GM19467 (cell line): ENCODE data around the gene TMPRSS9.

Experiments
- ATAC-seq: cut with Tn5 transposase; IDR thresholded peaks from one replicate; pipeline ENCODE4 v1.9.1; 2021; ENCODE audit warnings: mild to moderate bottlenecking, moderate library complexity; ENCODE audit not compliant: unreplicated experiment

Gene TMPRSS9

GRCh38 chr19:2432131-2432848, 72.2 kb downstream of the TMPRSS9 start:
- no peak for ATAC-seq

- no peak for ATAC-seq
Measured at GRCh38 chr19:2433854-2434253, 73.8 kb downstream of the TMPRSS9 start.

GRCh38 chr19:2434267-2434666, 74.2 kb downstream of the TMPRSS9 start:
- no peak for ATAC-seq

GRCh38 chr19:2434721-2435265, 74.7 kb downstream of the TMPRSS9 start:
- ATAC-seq: no peak

GRCh38 chr19:2436384-2436783, 76.3 kb downstream of the TMPRSS9 start:
- ATAC-seq: no peak

DNA sequence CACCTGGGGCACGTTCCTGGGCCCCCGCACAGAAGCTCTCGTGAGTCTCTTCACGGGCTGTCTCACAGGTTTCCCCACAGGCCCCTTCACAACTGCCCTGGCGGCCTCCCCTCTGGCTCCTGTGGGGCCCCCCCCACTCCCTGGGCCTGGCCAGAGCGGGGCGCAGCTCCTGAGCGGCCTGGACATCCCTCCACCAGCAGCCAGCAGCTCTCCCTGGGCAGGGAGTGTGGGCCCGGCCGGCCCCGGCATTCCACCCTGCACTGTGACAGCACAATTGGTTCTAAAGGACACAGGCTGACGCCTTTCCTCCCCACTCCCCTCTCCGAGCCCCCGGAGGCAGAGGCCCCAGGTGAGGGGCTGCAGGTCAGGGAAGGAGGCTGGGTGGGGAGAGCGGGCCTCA, 76.9 kb downstream of the TMPRSS9 start:
- ATAC-seq: no peak

GRCh38 chr19:2438178-2438577, 78.1 kb downstream of the TMPRSS9 start:
- no peak for ATAC-seq

- no peak for ATAC-seq
Measured at GRCh38 chr19:2440515-2440914, 80.5 kb downstream of the TMPRSS9 start.

- ATAC-seq: no peak
Measured at GRCh38 chr19:2441096-2441752, 81.2 kb downstream of the TMPRSS9 start.

GRCh38 chr19:2443116-2443784, 83.2 kb downstream of the TMPRSS9 start:
- no peak for ATAC-seq

DNA sequence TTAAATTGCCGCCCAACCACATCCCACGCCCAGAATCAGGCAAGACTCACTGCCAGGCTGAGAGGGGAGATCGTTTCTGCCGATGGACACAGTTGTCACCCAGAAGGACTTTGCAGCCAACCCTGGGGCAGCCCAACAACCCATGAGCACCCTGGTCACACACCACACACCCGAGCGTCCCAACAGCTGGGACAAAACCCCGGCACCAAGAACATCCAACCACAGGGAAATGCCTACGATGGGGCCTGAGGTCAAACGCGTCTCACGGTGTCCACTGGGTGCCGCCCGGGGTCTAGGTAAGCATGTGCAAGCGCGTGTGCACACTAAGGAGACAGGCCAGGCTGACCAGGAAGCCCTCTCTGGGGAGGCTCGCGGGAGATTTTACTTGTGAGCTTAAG, 83.7 kb downstream of the TMPRSS9 start:
- ATAC-seq: no peak

- no peak for ATAC-seq
Measured at GRCh38 chr19:2444251-2445002, 84.4 kb downstream of the TMPRSS9 start.

GRCh38 chr19:2446381-2446780, 86.3 kb downstream of the TMPRSS9 start:
- ATAC-seq: no peak

GRCh38 chr19:2449019-2449418, 89.0 kb downstream of the TMPRSS9 start:
- no peak for ATAC-seq

GRCh38 chr19:2451138-2451537, 91.1 kb downstream of the TMPRSS9 start:
- no peak for ATAC-seq

- no peak for ATAC-seq
Measured at GRCh38 chr19:2451741-2452140, 91.7 kb downstream of the TMPRSS9 start.

DNA sequence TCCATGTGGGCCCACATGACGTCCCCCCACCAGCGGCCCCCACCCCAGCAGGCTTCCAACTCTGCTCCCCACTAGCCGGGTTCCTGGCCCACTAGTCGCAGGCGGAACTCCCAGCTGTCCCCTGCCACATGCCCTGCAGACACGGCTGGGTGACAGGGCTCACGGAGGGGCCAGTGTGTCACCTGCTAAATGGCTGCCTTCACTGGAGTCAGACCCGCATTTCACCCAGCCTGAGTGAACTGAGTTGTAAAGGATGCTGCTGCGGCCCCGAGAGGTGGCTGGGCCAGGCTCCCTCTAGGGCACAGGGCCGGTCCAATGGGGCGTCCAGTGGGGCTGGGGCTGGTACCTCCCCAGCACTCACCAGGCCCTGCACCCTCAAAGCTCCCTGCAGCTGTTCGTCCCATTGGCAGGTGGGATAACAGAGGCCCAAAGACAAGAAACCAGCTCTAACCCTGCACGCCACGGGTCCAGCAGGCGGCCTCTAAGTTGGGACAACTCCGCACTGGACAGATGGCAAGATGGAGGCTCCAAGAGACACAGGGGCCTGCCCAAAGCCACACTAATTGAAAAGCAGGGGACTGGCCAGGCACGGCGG, 93.5 kb downstream of the TMPRSS9 start:
- ATAC-seq: no peak

- no peak for ATAC-seq
Measured at GRCh38 chr19:2454199-2454961, 94.3 kb downstream of the TMPRSS9 start.

DNA sequence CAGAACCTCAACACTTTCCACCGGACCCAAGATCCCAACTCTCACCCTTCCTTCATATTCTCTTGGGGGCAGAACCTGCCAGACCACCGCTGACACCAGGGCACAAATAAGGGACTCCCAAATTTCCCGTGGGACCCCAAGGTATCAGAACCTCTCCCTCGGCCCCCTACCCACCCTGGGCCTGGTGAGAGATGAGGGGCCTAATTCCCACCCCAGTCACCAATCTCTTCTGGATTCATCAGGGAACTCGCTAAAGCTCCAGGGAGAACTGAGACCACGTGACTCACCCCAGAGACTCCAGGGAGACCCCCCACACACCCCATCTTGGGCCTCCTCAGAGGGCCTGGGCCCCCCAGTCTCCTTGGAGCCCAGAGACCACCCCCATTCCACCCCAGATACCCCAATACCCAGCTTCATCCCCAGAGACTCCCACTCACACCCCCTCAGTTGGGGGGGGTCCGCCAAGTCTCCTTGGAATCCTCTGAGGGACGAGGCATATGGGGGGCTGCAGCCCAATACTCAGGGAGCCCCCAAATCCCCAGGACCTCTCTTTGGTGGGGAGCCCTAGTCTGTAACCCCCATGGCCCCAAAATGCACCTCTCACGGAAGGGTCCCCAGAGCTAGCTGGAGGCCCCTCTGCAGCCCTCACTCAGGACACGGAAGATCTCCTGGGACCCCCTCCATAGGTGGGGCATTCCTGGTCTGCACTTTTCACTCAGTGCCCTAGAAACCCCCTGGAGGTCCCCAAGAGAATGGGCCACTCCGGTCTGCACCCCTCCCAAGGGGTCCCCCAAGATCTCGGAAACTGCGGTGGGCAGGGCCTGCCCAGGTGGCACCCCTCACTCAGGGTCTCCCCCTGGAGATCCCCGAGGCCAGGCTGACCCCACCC, 95.1 kb downstream of the TMPRSS9 start:
- ATAC-seq: no peak
